ENCODE results near the gene SUPT6H. TPM values are rescaled to one million over a fixed set of nuclear protein-coding genes. Genes with fewer than 3 reads are reported as not detected.

Gene SUPT6H
- total RNA-seq, 1 donor from 2014 or later = 95.8 TPM

DNA sequence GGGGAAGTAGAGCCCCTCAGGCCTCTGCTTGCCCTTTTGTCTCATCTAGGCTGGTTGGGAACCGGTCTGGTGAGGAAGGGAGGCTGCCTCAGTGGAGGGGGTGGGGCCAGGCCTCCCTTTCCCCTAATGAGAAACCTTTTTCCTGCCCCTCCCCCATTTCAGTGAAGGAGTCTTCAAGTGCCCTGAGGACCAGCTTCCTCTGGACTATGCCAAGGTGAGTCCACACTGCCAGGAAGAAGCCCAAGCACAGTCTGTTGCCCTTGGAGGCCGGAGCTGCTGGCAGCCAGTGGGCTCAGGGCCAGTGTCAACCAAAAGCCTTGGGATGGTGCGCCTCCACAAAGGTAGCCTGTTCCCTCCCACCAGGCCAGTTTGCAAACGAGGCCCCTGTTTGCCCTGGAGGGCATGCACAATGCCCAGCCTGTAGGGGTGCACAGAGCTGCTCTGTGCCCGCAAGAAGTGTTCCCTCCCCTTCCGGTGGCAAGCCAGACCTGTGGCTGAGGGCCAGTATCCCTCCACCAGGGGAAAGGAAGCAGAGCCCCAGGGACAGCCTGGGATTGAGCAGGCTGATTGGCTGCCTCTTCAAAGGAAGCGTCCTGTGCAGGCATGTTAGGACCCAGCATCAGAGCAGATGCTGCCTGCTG is 85.2 kb downstream of the SUPT6H start:
- intact Hi-C loops (cut with micrococcal nuclease) = no loop called here

DNA sequence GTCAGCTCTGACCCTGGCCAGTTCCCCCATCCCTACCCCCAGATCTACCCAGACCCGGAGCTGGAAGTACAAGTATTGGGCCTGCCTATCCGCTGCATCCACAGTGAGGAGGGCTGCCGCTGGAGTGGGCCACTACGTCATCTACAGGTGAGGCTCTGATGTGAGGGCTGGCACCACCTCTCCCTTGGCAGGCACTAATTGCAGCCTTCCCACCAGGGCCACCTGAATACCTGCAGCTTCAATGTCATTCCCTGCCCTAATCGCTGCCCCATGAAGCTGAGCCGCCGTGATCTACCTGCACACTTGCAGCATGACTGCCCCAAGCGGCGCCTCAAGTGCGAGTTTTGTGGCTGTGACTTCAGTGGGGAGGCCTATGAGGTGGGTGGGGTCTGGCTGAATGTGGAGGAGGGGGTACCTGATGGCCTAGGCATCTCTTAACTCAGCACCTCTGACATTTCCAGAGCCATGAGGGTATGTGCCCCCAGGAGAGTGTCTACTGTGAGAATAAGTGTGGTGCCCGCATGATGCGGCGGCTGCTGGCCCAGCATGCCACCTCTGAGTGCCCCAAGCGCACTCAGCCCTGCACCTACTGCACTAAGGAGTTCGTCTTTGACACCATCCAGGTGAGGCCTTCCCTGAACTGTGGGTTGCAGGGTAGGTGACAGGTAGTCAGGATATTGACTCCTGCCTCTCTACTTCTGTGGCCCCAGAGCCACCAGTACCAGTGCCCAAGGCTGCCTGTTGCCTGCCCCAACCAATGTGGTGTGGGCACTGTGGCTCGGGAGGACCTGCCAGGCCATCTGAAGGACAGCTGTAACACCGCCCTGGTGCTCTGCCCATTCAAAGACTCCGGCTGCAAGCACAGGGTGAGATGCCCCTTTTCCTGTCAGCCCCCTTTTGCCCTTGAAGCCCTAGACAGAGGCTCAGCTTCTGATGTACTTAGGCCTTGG is 86.1 kb downstream of the SUPT6H start:
- intact Hi-C loops (cut with micrococcal nuclease) = no loop called here

DNA sequence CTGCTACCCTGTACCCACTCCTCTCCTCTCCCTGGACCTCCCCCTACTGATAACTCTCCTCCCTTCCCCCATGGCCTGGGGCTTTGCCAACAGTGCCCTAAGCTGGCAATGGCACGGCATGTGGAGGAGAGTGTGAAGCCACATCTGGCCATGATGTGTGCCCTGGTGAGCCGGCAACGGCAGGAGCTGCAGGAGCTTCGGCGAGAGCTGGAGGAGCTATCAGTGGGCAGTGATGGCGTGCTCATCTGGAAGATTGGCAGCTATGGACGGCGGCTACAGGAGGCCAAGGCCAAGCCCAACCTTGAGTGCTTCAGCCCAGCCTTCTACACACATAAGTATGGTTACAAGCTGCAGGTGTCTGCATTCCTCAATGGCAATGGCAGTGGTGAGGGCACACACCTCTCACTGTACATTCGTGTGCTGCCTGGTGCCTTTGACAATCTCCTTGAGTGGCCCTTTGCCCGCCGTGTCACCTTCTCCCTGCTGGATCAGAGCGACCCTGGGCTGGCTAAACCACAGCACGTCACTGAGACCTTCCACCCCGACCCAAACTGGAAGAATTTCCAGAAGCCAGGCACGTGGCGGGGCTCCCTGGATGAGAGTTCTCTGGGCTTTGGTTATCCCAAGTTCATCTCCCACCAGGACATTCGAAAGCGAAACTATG is 87.0 kb downstream of the SUPT6H start:
- intact Hi-C loops (cut with micrococcal nuclease) = no loop called here

DNA sequence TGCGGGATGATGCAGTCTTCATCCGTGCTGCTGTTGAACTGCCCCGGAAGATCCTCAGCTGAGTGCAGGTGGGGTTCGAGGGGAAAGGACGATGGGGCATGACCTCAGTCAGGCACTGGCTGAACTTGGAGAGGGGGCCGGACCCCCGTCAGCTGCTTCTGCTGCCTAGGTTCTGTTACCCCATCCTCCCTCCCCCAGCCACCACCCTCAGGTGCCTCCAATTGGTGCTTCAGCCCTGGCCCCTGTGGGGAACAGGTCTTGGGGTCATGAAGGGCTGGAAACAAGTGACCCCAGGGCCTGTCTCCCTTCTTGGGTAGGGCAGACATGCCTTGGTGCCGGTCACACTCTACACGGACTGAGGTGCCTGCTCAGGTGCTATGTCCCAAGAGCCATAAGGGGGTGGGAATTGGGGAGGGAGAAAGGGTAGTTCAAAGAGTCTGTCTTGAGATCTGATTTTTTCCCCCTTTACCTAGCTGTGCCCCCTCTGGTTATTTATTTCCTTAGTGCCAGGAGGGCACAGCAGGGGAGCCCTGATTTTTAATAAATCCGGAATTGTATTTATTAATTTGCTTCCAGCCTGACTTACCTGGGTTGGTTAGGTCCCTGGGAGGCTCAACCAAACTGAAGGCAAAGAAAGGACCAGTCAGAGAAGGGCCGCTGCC is 87.6 kb downstream of the SUPT6H start:
- intact Hi-C loops (cut with micrococcal nuclease) = loop anchor here (1.0 kb wide), 2 partner anchors 22 to 102 kb away; no protein-coding TSS in a partner anchor

DNA sequence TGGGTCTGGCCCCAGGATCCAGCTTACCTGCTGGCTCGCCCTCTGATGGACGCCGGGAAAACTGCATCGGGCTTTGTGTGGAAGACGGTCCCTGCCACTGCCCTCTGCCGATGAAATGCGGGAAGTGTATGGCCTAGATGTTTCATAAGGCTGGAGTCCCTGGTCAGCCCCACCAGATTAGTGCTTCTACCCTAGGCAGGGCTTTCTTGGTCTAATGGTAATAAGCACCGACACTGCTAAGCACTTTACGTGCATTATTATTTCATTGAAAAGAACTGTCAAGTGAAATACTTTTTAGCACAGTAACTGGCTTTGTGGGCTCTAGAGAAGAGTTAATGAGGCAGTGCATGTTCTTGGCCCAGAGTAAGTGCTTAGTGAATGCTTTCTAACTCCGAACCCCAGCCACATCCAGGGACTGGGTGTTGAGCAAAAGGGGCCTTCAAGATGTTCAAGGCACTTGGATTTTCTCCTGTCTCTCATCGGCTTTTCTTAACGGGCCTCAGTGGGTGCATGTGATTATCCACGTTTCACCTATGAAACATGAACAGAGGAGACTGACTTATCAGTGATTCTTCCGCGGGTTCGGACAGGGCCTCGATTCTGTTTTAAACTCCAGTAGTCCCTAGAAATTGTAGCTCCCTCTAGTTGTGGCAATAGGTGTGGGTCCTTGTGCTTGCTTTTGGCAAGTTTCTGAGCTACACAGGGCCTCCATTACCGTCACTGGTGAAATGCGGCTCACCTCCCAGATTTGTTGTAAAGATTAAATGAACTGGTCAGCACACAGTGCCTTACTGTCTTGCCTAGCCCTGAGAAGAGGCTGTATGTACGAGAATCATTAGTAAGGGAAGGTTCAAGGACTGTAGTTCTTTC is 88.4 kb downstream of the SUPT6H start:
- intact Hi-C loops (cut with micrococcal nuclease) = loop anchor here (1.0 kb wide), 2 partner anchors 23 to 103 kb away; no protein-coding TSS in a partner anchor

DNA sequence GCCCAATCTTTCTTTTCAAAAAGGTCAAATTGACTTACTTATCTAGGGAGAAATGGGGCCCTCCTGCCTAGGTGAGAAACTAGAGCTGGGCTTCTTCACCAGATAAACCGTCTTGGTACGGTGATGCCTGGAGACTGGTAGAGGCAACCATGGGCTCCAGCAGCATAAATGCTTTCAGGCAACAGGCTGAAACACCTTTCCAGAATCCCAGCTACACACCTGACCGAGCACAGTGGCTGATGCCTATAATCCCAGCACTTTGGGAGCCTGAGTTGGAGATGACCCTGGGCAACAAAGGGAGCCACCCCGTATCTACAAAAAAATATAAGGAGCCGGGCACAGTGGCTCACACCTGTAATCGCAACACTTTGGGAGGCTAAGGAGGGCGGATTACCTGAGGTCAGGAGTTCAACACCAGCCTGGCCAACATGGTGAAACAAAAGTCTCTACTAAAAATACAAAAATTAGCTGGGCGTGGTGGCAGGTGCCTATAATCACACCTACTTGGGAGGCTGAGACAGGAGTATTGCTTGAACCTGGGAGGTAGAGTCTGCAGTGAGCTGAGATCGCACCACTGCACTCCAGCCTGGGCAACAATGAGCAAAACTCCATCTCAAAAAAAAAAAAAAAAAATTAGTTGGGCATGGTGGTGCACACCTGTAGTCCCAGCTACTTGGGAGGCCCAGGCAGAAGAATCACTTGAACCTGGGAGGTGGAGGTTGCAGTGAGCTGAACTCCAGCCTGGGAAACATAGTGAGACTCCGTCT is 89.8 kb downstream of the SUPT6H start:
- intact Hi-C loops (cut with micrococcal nuclease) = no loop called here

Other genes with a start within 250 kb of the SUPT6H start
- not detected in 2 replicates for gene SLC13A2, start 188.6 kb upstream of the SUPT6H start, total RNA-seq
- gene FOXN1, start 155.9 kb upstream of the SUPT6H start, total RNA-seq = not detected in 2 replicates
- gene UNC119, start 109.6 kb upstream of the SUPT6H start, total RNA-seq = 138 and 160 TPM in 2 replicates
- gene PIGS, start 90.7 kb upstream of the SUPT6H start, total RNA-seq = 71.9 and 73.6 TPM in 2 replicates
- 142 and 146 TPM in 2 replicates for gene ALDOC, start 85.3 kb upstream of the SUPT6H start, total RNA-seq
- gene SPAG5, start 63.2 kb upstream of the SUPT6H start, total RNA-seq = 96.4 and 101 TPM in 2 replicates
- 31.8 and 32.1 TPM in 2 replicates for gene RSKR, start 48.0 kb upstream of the SUPT6H start, total RNA-seq
- gene BLTP2, start 17.0 kb upstream of the SUPT6H start, total RNA-seq = 162 and 172 TPM in 2 replicates
- 49.9 TPM in 2 replicates for gene SDF2, start 299 bp upstream of the SUPT6H start, total RNA-seq
- 5.3 and 7.1 TPM in 2 replicates for gene PROCA1, start 49.7 kb downstream of the SUPT6H start, total RNA-seq
- 9.0 and 9.4 TPM in 2 replicates for gene RAB34, start 55.7 kb downstream of the SUPT6H start, total RNA-seq
- gene RPL23A, start 57.8 kb downstream of the SUPT6H start, total RNA-seq = 1,587 and 1,609 TPM in 2 replicates
- gene TLCD1, start 64.0 kb downstream of the SUPT6H start, total RNA-seq = 1.1 and 1.2 TPM in 2 replicates
- 5.4 and 6.5 TPM in 2 replicates for gene NEK8, start 66.6 kb downstream of the SUPT6H start, total RNA-seq
- gene TRAF4, start 81.8 kb downstream of the SUPT6H start, total RNA-seq = 106 and 108 TPM in 2 replicates
- 23.9 and 24.2 TPM in 2 replicates for gene FAM222B, start 180.6 kb downstream of the SUPT6H start, total RNA-seq
- 46.1 and 46.9 TPM in 2 replicates for gene ERAL1, start 192.8 kb downstream of the SUPT6H start, total RNA-seq
- gene FLOT2, start 235.5 kb downstream of the SUPT6H start, total RNA-seq = 150 and 151 TPM in 2 replicates
- 22.8 and 26.1 TPM in 2 replicates for gene DHRS13, start 240.9 kb downstream of the SUPT6H start, total RNA-seq